ENCODE results near the gene NUDT14. TPM values are rescaled to one million over a fixed set of nuclear protein-coding genes. Genes with fewer than 3 reads are reported as not detected.
A peak's percentile ranks its signal among the peaks of the same experiment; 100 is the strongest.

NUDT14 gene
- polyA plus RNA-seq, 3 donors: 22.0 to 37.4 (median 23.9) TPM

- Histone ChIP-seq H3K27ac (ENCODE audit: low read depth in 1 of 2, low read length in 2 of 2) (no peak overlapping the region), H2AFZ (ENCODE audit: insufficient read depth, low read depth, low read length, poor library complexity, severe bottlenecking) (no peak overlapping the region), H3K79me2 (ENCODE audit: insufficient read depth, low read length) (no peaks in the 10 kb centered on the region), H3K4me2 (replicated peaks; ENCODE audit: extremely low read depth, low read length, poor library complexity, severe bottlenecking) (no peak overlapping the region), H3K4me1 (ENCODE audit: control insufficient read depth in 1 of 2, insufficient read depth in 2 of 2, low read length in 2 of 2) (peaks cover 31 to 40% of the 10 kb centered on the region in 2 donors), H3K9ac (ENCODE audit: insufficient read depth, low read length, poor library complexity, severe bottlenecking) (no peak overlapping the region), H4K20me1 (ENCODE audit: insufficient read depth, low read length) (peaks cover 10% of the 10 kb centered on the region), H3K4me3 (replicated peaks in 1 of 3; ENCODE audit: low read depth in 2 of 3, low read length in 3 of 3) (no peak overlapping the region), H3K36me3 (replicated peaks in 1 of 2; ENCODE audit: control insufficient read depth in 1 of 2, insufficient read depth in 2 of 2, low read length in 2 of 2) (no peaks in the 10 kb centered on the region), H3K9me3 (replicated peaks in 1 of 2; ENCODE audit: control insufficient read depth in 1 of 2, insufficient read depth in 1 of 2, low read length in 2 of 2) (no peaks in the 10 kb centered on the region), H3K27me3 (ENCODE audit: control insufficient read depth in 2 of 2, insufficient read depth in 2 of 2, low read length in 2 of 2) (peaks cover 0 to 28% of the 10 kb centered on the region in 2 donors)
- intact Hi-C loops (cut with micrococcal nuclease): no loop called here
- peaks cover 0 to 2% of the 10 kb centered on the region in 2 donors for H3K36me3 Mint-ChIP-seq
- H3K9me3 Mint-ChIP-seq: peaks cover 0 to 4% (median 0%) of the 10 kb centered on the region in 7 donors
- TF ChIP-seq CTCF (IDR thresholded peaks at IDR 0.05): no peak
- H3K4me1 Mint-ChIP-seq: peaks cover 36% of the 10 kb centered on the region
- H3K27ac Mint-ChIP-seq: no peak overlapping the region
- peaks cover 35 to 71% (median 36%) of the 10 kb centered on the region in 3 donors for H3K27me3 Mint-ChIP-seq (ENCODE audit: low read depth in 3 of 3)
- 95% methylated on average over 13 of the region's 19 CpGs for WGBS (ENCODE audit: insufficient coverage)
- no peak for DNase-seq
- H3K4me3 Mint-ChIP-seq: peak overlapping the region in 1 of 2 donors; percentile 51
Observed at GRCh38 chr14:105178069-105178867, 2.8 kb downstream of the NUDT14 start.

- Histone ChIP-seq H3K27ac (ENCODE audit: low read depth in 1 of 2, low read length in 2 of 2) (no peak overlapping the region), H2AFZ (ENCODE audit: insufficient read depth, low read depth, low read length, poor library complexity, severe bottlenecking) (no peak overlapping the region), H3K4me3 (replicated peaks in 1 of 3; ENCODE audit: low read depth in 2 of 3, low read length in 3 of 3) (no peak overlapping the region), H3K27me3 (ENCODE audit: control insufficient read depth in 2 of 2, insufficient read depth in 2 of 2, low read length in 2 of 2) (peaks cover 0 to 31% of the 10 kb centered on the region in 2 donors), H3K79me2 (ENCODE audit: insufficient read depth, low read length) (no peaks in the 10 kb centered on the region), H3K4me1 (ENCODE audit: control insufficient read depth in 1 of 2, insufficient read depth in 2 of 2, low read length in 2 of 2) (peaks cover 23 to 30% of the 10 kb centered on the region in 2 donors), H3K9ac (ENCODE audit: insufficient read depth, low read length, poor library complexity, severe bottlenecking) (no peak overlapping the region), H3K4me2 (replicated peaks; ENCODE audit: extremely low read depth, low read length, poor library complexity, severe bottlenecking) (no peak overlapping the region), H3K9me3 (replicated peaks in 1 of 2; ENCODE audit: control insufficient read depth in 1 of 2, insufficient read depth in 1 of 2, low read length in 2 of 2) (no peaks in the 10 kb centered on the region), H3K36me3 (replicated peaks in 1 of 2; ENCODE audit: control insufficient read depth in 1 of 2, insufficient read depth in 2 of 2, low read length in 2 of 2) (no peaks in the 10 kb centered on the region), H4K20me1 (ENCODE audit: insufficient read depth, low read length) (peaks cover 10% of the 10 kb centered on the region)
- no peak overlapping the region for H3K4me3 Mint-ChIP-seq
- H3K4me1 Mint-ChIP-seq: peaks cover 26% of the 10 kb centered on the region
- no peak for TF ChIP-seq CTCF (IDR thresholded peaks at IDR 0.05)
- peaks cover 33 to 73% (median 34%) of the 10 kb centered on the region in 3 donors for H3K27me3 Mint-ChIP-seq (ENCODE audit: low read depth in 3 of 3)
- no peak for DNase-seq
- intact Hi-C loops (cut with micrococcal nuclease): no loop called here
- H3K9me3 Mint-ChIP-seq: peaks cover 0 to 4% (median 0%) of the 10 kb centered on the region in 7 donors
- 88% methylated on average over 10 of the region's 11 CpGs for WGBS (ENCODE audit: insufficient coverage)
- peaks cover 0 to 2% of the 10 kb centered on the region in 2 donors for H3K36me3 Mint-ChIP-seq
- H3K27ac Mint-ChIP-seq: no peak overlapping the region
Observed at GRCh38 chr14:105177082-105177481, 4.0 kb downstream of the NUDT14 start.
